ENCODE data around the gene KRT7.

The KRT7 gene

DNA sequence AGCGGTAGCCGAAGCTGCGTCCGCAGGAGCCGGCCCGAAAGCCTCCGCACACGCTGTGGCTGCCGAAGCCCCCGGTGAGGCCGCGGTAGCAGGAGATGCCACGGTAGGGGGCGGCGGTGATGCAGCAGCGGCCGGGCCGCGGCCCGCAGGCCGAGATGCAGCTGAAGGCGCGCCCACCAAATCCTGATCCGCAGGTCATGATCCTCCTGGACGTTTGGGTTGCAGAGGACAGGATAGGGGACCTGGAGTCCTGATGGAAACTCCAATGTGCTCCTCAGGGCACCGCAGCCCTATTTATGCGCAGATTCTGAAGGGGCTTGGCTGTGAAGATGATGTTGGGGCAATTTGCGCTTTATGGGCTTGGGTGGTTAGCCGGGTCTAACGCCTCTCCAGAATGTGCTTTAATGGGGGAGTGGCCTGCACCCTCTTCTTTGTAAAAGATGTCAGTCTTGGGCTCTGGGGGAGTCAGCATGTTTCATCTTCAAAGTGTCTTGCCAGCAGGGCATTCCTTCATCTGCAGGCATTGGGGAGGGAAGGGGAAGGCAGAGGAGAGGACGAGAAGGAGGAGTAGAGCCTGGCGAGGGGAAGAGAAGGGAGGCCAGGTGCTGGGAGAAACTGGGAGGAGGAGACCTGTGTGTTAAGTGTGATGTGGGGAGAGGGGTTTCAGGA is 58.4 kb downstream of the KRT7 start, which contains the start of gene KRT81:
Gene KRT81, minus strand, starts transcription at position 268 of the 669 bp plus-strand sequence. Its CDS starts 69 bp downstream, at position 199.
- TF ChIP-seq, protein P1, sequence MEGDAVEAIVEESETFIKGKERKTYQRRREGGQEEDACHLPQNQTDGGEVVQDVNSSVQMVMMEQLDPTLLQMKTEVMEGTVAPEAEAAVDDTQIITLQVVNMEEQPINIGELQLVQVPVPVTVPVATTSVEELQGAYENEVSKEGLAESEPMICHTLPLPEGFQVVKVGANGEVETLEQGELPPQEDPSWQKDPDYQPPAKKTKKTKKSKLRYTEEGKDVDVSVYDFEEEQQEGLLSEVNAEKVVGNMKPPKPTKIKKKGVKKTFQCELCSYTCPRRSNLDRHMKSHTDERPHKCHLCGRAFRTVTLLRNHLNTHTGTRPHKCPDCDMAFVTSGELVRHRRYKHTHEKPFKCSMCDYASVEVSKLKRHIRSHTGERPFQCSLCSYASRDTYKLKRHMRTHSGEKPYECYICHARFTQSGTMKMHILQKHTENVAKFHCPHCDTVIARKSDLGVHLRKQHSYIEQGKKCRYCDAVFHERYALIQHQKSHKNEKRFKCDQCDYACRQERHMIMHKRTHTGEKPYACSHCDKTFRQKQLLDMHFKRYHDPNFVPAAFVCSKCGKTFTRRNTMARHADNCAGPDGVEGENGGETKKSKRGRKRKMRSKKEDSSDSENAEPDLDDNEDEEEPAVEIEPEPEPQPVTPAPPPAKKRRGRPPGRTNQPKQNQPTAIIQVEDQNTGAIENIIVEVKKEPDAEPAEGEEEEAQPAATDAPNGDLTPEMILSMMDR (conservative IDR thresholded peaks at IDR 0.05; ENCODE audit: low read length), result no peak
- no peak for DNase-seq (ENCODE audit: low read depth)
- no peak within 1 kb of the TSS for H3K4me3 ChIP-seq (ENCODE audit: low read length)

DNA sequence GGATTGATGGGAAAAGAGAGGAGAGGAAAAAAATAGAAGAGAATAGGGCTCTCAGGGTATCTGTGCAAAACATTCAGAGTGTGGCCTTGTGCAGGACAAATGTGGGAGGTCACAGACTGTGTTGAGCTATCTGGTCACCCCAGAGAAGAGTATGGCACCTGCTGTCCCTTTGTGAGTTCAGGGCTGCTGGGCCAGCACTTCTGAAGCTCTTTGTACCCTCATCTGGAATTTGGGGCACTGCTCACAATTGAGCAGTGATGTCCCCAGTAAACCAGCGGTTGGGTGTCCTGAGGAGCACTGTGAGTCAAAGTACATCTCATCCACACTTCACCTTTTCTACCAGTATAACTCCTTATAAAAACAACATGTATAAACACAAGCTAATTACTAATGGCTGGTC is 60.9 kb downstream of the KRT7 start:
- DNase-seq (ENCODE audit: low read depth), result no peak
- no peak overlapping the region for H3K4me3 ChIP-seq (ENCODE audit: low read length)
- TF ChIP-seq, protein P1 (conservative IDR thresholded peaks at IDR 0.05; ENCODE audit: low read length), result no peak

DNA sequence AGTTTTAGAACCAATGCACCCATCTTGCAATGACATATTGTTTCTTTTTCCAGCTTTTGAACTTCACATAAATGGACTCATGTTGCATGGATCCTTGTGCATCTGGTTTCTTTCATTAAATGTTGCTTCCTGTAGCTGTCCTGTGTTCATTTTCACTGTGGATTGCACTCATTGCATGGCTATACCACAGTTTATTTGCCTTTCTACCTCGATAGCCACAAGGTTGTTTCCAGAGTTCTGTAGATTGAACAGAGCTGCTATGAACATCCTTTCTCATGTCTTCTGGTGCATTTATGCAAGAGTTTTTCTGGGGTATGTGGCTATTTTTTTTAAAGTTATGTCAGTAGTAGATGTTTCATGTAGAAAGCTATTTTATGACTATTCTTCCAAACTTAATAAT is 61.8 kb downstream of the KRT7 start:
- no peak for DNase-seq (ENCODE audit: low read depth)
- TF ChIP-seq, protein P1 (conservative IDR thresholded peaks at IDR 0.05; ENCODE audit: low read length), result no peak
- no peak overlapping the region for H3K4me3 ChIP-seq (ENCODE audit: low read length)

DNA sequence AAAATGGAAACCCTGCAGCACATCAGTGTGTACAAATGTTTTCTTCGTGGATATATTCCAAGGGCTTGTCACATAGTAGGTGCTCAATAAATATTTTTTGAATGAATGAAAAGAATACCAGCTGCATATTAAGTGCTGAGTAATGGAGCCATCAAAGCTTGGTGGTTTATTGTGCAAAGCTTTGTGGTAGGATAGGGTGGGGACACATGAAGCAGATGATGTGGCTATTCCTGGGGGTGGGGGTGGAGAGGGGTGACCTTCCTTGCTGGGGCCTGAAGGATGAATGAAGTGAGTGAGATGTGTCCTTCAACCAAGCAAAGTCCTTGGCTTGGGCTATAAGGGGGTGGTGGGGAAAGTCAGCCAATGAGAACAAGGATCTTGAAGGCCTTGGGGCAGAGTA is 62.6 kb downstream of the KRT7 start:
- no peak overlapping the region for H3K4me3 ChIP-seq (ENCODE audit: low read length)
- DNase-seq (ENCODE audit: low read depth), result peak; percentile 40
- TF ChIP-seq, protein P1 (conservative IDR thresholded peaks at IDR 0.05; ENCODE audit: low read length), result no peak

GRCh38 chr12:52296572-52297215 is 63.7 kb downstream of the KRT7 start:
- TF ChIP-seq, protein P1 (conservative IDR thresholded peaks at IDR 0.05; ENCODE audit: low read length), result no peak
- no peak overlapping the region for H3K4me3 ChIP-seq (ENCODE audit: low read length)
- DNase-seq (ENCODE audit: low read depth), result no peak
